NCI-H2196 (cell line): ENCODE data around the gene ZNF365.
"Not testable (repeated sequence)": the region's sequence is repeated elsewhere in the genome, so short reads cannot be mapped to it uniquely, and the experiment has no call there.

Experiments used
- DNase-seq: peaks from one replicate; lab custom pipeline; 2025; ENCODE audit not compliant: unreplicated experiment; lab: John Stamatoyannopoulos, UW

Gene ZNF365, protein sequence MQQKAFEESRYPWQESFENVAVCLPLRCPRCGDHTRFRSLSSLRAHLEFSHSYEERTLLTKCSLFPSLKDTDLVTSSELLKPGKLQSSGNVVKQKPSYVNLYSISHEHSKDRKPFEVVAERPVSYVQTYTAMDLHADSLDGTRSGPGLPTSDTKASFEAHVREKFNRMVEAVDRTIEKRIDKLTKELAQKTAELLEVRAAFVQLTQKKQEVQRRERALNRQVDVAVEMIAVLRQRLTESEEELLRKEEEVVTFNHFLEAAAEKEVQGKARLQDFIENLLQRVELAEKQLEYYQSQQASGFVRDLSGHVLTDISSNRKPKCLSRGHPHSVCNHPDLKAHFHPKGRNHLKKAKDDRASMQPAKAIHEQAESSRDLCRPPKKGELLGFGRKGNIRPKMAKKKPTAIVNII

DNA sequence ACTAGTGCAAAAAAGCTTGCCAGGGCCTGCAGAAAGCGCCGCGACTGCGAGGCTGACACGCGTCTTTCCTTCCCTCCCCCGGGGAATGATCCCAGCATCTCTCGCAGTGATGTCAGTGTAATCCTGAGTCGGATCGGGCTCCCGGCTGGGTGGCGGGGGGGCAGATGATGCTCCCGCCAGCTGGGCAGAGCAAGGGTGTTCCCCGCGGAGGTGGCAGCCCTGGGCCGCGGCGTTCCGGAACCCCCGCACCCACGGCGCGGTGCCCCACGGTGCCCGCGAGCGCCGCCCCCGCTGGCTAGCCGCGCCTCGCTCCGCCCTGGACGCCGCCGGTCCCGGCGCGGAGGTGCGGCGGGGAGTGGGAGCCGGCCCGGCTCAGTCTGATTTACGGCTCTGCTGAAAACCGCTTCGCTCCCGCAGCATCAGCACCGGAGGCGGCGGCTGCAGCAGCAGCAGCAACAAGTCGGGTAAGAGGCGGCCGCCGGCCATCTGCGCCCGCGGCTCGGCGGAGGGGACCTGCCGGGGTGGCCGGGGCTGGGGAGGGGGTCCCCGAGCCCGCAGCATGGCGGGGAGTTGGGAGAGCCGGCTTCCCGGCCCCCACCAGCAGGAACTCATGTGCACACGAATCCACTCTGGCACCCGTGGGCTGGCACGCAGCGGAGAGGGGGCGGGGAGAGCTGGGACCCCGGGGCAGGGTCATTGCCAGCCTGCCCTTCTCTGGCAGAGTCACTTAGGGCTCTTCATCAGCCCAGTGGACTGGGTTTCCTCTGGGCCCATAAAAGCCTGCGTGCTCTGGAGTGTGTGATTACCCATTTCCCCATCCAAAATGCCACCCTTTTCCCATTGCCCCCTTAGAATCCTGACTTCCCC, at the start of gene ZNF365:
TSS of gene ZNF365 (plus strand) at position 375 of the 867 bp plus-strand sequence. CDS start 1,825 bp downstream, outside the sequence.
- peak; percentile 2 for DNase-seq

DNA sequence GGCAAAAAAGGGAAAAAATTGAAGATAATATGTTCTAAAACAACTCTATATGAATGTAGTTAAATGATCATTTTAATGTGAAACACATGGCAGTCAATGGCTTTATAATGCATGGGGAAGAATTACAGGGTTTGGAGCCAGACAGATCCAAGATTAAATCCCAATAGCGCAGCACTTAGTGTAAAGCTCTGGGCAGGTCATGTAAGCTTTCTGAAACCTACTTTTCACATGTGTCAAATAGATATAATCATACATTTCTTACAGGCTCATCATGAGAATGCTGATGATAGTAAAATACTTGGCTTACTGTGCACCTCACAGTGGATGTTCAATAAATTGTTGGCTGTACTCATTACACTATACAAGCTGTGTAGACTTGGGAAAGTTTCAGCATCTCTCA, 48.0 kb upstream of the ZNF365 start:
- DNase-seq: no peak

DNA sequence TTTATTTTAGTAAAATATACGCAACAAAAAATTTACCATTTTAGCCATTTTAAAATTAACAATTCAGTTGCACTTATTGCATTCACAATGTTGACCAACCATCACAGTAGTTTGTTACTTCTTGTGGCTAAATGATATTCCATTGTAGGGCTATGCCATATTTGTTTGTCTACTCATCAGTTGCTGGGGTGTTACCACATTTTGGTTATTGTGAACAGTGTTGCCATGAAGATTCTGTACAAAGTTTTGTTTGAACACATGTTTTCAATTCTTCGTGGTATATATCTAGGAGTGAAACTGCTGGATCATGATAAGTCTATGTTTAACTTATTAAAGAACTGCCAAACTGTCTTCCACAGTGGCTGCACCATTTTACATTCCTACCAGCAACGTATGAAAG, 46.3 kb upstream of the ZNF365 start:
- DNase-seq: no peak

DNA sequence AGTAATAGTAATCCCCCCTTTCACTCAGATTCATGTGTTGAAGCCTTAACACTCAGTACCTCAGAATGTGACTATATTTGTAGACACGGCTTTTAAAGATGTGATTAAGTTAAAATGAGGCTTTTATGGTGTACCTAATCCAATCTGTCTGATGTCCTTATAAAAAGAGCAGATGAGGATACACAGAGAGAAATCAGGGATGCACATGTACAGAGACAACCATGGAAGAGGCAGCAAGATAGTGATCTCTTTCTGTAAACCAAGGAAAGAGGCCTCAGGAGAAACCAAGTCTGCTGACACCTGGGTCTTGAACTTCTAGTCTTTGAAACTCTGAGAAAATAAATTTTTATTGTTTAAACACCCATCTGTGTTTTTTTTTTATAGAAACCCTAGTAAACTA, 44.0 kb upstream of the ZNF365 start:
- DNase-seq: no peak

DNA sequence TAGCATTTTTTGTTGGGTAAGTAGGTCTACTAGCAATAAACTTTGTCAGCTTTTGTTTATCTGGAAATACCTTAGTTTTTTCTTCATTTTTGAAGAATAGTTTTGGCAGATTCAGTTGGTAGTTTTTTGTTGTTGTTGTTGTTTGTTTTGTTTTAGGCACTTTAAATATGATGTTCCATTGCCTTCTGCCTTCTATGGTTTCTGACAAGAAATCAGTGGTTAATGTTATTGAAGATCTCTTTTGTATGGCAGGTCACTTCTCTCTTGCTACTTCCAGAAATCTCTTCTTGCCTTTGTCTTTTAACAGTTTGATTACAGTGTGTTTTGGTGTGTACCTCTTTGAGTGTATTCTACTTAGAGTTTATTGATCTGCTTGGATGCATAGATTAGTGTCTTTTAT, 41.8 kb upstream of the ZNF365 start:
- DNase-seq: no peak

DNA sequence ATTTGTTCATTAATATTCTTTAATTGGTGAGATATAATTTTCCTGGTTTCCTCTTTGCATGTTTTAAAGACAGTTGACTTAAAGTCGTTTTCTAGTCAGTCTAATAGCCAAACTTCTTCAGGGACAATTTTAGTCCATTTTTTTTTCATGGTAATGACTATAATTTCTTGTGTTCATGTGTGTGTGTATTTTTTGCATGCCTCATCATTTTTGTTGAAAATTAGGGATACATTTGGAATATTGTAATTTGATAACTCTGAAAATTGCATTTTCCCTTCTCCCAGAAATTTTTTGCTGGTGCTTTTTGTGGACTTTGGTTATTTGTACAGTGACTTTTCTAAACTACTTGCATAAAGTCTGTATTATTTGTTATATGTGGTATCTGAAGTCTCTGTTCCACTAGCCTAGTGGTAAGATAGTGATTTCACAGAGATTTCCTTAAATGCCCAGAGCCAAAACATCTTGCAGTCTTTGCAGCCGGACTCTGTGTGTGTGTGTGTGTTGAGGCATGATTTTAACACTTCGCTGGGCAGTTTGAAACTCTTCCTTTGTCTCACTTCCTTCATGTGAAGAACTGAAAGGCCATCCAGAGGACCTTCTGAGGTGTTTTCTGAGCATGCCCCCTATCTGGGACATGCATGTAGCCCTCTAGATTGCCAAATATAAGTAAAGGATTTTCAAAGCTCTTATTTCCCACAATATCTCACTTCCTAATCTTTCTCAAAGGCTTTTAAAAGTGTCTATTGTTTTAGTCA, 40.9 kb upstream of the ZNF365 start:
- no peak for DNase-seq

DNA sequence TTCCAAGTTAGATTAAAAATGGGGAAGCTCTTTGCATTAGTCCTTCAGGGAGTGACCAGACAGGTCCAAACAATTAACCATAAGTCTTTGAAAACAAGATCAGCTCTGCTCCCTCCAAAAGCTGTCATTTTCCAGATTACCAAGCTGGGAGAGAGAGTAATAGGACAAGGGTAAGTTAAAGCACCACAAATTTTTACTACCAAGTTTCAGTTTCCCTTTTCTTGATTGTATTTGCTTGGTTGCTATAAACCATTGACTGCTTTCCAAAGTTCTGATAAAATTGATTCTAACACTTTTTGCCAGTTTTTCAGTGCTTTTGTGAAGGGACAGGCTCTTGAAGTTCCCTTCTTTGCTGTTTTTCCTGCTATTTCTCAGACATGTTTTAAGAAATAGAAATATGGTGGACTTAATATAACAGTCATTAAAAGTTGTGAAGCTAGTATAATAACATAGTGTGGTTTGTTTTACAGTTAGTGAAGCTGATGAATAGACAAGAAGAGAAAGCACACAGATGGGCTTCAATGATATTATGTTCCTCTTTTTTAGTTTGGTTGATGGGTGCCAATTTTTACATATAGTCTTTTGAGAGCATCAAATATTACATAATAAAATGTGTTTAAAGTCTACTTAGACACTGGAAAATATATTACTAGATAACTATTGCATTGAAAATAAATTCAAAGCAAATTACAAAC, 40.0 kb upstream of the ZNF365 start:
- no peak for DNase-seq

DNA sequence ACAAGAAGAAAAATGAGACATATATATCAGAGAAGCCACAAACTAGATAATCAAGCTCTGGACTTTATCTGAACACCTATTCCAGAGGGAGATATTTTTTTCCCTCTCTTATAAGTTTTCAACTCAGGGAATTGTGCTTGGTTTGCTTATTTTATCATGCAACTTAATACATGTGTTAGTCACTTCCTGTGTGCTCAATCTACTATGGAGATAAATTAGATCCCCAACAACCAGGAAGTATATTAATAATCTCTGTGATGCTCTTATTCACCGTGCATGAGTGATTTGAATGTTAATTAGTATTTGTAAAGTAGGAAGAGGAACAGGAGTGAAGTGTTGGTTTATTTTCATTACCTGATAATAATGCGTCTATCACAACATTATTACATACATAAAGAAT, 38.8 kb upstream of the ZNF365 start:
- DNase-seq: no peak

DNA sequence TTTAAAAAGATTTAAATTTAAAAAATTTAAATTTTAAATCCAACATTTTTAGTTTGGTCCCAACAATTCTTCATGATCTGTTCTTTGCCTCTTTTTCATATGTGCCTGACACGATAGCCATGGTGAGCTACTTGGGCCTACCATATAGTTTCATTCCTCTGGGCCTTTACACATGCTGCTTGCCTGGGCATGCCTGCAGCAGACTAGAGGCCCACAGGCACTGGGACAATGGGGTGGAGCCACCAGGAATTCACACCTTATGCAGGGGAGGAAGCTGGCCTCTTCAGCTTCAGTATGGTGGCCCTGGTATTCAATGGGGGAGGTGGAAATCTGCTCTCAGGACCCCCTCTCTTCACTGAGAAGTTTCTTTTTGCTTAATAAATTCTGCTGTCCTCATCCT, 37.8 kb upstream of the ZNF365 start:
- DNase-seq: no peak

DNA sequence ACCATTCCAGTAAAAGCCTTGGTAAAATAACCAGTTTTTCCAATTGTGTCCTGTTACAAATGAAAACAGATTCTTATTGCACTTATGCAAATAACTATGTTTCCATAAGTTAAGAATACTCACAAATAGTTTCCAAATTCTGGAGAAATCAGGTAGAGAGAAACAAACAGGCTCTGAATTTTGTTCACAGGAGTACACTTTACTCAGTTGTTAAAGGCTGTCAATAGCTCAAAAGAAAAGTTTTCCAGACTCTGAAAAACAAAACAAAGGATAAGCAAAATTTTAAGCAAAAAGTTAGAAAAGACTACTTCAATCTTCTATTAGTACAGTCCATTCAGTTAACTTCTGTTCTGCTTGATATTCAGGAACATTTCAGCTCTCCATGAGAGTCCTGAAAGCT, 32.8 kb upstream of the ZNF365 start:
- no peak for DNase-seq

DNA sequence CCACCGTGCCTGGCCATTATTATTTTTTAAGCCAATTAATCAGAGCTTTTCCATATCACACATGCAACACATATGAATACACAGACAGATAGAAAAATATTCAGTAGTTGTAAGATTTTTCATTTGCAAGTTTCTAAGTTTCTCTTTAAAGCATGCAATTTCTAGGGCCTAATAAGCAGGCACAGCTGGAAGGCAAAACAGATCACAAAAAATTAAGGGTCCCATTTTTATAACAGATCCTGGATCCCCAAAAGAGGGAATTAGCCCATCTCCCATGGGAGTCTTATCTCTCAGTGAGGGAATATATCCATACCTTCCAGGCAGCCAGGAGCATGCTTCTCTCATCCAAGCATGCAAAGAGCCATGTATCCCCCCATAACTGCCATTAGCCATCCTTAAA, 31.2 kb upstream of the ZNF365 start:
- no peak for DNase-seq

DNA sequence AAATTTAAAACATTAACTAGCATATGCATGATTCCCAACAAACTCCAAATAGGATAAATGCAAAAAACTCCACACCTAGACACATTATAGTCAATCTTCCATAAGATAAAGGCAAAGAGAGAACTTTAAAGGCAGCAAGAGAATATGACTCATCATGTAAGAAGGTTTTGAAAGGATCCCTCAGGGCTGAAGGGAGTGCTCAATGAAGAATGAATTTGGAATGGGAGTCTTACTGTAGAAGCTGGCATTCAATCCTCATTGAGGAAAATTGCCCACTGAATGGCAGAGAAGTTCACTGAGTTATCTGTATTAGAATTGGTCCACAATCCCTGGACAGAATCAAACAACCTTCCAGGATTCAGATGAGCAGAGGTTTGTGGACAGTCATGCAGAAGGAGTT, 26.1 kb upstream of the ZNF365 start:
- DNase-seq: no peak

DNA sequence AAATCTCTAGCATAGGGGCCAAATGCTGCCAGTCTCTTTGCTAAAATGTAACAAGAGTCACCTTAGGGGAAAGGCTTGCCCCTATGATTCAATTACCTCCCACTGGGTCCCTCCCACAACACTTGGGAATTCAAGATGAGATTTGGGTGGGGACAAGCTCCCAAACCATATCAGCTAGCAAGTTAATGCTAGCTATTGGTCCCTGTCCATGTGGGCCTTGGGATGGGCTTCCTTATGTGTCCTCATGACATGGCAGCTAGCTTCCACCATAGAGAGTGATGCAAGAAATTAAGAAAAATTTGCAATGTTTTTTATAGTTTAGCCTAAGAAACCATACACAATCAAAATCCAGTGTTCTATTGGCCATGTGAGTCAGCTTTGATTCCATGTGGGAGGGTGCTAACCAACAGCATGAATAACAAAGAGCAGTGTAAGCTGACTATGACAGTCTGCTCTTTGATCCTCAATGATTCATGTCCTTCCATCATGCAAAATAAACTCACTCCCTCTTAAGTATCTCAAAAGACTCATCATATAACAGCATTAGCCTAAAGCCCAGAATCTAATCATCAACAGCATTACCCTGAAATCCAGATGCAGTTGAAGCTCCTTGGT, 21.7 kb upstream of the ZNF365 start:
- no peak for DNase-seq

DNA sequence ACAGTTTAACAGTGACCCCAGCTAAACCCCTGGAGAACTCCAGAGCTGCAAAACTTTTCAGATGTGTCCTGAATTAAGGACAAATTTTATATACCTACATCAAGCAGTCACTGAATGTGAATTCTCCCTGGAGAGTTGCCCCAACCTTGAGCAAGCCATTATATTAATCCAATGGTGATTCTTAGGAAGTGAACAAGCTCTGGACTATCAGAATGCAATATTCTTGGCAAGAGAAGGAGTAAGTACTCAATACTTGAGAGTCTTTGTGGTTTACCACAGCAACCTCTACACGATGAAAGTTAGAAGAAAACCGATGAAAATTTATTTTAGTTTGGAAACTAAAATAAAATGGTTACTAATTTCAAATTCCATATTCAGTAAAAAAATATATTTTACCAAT, 19.3 kb upstream of the ZNF365 start:
- DNase-seq: no peak

DNA sequence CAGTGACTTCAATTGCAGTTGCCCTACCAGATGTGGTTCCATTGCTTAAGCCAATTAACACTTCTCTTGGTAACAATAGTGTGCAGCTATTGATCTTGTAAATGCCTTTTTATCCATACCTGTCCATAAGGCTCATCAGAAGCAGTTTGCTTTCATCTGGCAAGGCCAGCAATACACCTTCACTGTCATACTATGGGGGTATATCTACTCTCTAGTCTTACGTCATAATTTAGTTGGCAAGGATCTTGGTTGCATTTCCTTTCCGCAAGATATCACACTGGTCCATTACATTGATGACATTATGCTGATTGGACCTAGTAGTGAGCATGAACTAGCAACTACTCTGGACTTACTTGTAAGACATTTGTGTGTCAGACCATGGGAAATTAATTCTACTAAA, 17.7 kb upstream of the ZNF365 start:
- no peak for DNase-seq

DNA sequence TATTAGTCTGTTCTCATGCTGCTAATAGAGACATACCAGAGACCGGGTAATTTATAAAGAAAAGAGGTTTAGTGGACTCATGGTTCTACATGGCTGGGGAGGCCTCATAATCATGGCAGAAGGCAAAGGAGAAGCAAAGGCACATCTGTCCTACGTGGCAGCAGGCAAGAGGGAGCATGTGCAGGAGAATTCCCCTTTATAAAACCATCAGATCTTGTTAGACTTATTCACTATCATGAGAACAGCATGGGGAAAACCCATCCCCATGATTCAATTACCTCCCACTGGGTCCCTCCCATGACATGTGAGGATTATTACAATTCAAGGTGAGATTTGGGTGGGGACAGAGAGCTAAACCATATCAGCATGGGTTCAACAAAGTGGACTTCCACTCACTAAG, 16.0 kb upstream of the ZNF365 start:
- DNase-seq: not testable (repeated sequence)

DNA sequence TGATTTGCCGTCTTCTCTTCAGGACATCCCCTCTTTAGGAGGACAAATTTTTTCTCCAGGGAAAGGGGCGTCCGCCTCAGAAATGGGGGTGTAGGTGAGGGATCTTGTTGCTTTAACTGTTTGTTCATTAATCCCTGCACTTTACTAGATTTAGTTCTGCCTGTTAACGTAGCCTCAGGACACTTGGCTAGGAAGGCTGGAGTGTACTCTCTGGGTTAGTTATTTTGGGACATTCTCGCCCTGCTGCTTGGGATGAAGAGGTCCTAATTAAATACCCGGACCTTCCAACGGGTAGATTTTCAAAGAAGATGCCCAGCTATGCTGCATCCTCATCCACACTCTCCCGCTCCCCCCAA, 552 bp upstream of the ZNF365 start:
- no peak for DNase-seq

DNA sequence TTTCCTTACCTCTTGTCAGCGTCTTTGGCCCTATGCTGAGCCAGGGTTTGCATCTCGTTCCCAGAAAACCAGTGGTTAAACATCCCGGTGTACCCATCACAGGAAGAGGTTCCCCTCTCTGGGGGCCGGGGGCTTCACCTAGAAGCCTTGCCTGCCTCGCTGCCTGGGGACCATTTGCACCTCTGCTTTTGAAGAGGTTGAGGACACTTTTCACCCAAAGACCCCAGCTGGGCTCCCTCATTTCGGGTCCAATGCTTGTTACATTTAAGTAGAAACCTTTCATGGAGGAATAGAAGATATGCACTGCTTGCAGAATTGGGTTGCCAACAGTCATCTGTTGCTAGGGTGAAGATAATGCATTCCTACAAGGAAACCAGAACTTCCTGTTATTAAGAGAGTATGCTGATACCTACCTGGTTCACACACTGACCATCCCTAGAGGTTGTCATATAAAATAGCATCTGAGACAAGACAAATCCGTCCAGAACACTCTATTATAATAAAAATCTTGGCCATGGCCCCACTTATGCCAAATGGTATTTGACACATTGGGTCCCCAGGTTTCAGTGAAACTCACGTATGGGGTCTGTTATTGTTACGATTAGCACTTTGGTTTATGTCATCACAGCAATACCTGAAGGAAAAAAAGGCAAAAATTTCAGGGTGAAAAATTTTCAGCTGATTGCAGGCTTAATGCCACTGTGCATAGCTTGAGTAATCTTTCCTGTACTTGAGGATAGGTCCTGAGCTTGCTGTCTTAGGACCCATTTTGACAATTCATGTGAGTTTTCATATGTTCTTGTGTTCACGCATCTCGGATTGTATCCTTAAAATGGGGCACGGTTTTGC, 917 bp downstream of the ZNF365 start:
- peak; percentile 1 for DNase-seq
